ENCODE data around the gene LOXL4. TPM values are rescaled to one million over a fixed set of nuclear protein-coding genes. Genes with fewer than 3 reads are reported as not detected.

Gene LOXL4
- total and polyA plus RNA-seq, 8 donors = 0.29 to 23.7 (median 1.7) TPM

DNA sequence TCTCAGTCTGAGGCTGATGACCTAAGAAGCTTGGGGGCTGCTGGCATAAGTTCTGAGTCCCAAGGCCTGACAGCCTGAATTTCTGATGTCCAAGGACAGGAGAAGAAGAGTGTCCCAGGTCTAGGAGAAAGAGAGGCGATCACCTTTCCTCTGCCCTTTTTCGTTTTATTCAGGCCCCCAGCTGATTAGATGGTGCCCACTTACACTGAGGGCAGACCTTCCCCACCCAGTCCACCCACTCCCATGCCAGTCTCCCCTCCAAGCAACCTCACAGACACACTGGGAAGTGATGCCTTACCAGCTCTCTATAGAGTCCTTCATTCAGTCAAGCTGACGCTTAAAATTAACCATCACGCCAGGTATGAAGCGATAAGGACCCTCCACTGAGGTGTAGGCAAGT, 19.3 kb upstream of the LOXL4 start:
- TF ChIP-seq, protein P1, sequence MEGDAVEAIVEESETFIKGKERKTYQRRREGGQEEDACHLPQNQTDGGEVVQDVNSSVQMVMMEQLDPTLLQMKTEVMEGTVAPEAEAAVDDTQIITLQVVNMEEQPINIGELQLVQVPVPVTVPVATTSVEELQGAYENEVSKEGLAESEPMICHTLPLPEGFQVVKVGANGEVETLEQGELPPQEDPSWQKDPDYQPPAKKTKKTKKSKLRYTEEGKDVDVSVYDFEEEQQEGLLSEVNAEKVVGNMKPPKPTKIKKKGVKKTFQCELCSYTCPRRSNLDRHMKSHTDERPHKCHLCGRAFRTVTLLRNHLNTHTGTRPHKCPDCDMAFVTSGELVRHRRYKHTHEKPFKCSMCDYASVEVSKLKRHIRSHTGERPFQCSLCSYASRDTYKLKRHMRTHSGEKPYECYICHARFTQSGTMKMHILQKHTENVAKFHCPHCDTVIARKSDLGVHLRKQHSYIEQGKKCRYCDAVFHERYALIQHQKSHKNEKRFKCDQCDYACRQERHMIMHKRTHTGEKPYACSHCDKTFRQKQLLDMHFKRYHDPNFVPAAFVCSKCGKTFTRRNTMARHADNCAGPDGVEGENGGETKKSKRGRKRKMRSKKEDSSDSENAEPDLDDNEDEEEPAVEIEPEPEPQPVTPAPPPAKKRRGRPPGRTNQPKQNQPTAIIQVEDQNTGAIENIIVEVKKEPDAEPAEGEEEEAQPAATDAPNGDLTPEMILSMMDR (IDR thresholded peaks at IDR 0.05) = no peak
- TF ChIP-seq POLR2A (IDR thresholded peaks at IDR 0.05) = no peak
- 88 to 98% (median 91%) methylated on average over 5 of the region's 5 CpGs for WGBS, 5 donors
- DNase-seq = no peak
- H3K9me3 ChIP-seq = no peaks in the 10 kb centered on the region
- no peaks in the 10 kb centered on the region for H3K27me3 ChIP-seq
- H3K4me3 ChIP-seq = no peak overlapping the region
- intact Hi-C loops (cut with DNase I; ENCODE audit: low total_unique reads) = no loop called here
- no peaks in the 10 kb centered on the region for H3K36me3 ChIP-seq
- H3K4me1 ChIP-seq = no peaks in the 10 kb centered on the region
- no peak overlapping the region for H3K27ac ChIP-seq

DNA sequence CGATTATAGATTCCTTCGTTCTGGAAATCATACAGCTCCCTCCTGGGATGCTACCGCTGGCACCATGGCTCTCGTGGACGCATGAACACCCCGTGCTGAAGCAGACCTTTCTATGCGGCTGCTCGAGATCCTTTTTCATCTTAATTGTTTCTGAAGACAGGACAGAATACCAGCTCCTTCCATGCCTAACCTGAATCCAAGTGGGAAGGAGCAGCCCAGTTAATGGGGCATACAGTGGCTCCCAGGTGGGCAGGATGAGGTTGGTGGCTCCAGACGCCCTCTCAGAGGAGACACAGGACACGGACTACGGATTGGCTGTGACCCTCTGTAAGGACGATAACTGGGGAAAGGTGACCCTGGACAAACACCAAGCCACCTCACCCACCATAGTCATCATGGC, 18.4 kb upstream of the LOXL4 start:
- 88 to 95% (median 90%) methylated on average over 12 of the region's 12 CpGs for WGBS, 5 donors
- no peaks in the 10 kb centered on the region for H3K4me1 ChIP-seq
- intact Hi-C loops (cut with DNase I; ENCODE audit: low total_unique reads) = no loop called here
- no peaks in the 10 kb centered on the region for H3K9me3 ChIP-seq
- H3K36me3 ChIP-seq = no peaks in the 10 kb centered on the region
- no peak overlapping the region for H3K4me3 ChIP-seq
- H3K27ac ChIP-seq = no peak overlapping the region
- no peak for DNase-seq
- peaks cover 0 to 3% (median 0%) of the 10 kb centered on the region in 3 donors for H3K27me3 ChIP-seq
- TF ChIP-seq POLR2A (IDR thresholded peaks at IDR 0.05) (no peak), EP300 (IDR thresholded peaks at IDR 0.05) (no peak), POLR2AphosphoS5 (IDR thresholded peaks at IDR 0.05) (no peak)
- TF ChIP-seq, protein P1 (IDR thresholded peaks at IDR 0.05) = no peak

DNA sequence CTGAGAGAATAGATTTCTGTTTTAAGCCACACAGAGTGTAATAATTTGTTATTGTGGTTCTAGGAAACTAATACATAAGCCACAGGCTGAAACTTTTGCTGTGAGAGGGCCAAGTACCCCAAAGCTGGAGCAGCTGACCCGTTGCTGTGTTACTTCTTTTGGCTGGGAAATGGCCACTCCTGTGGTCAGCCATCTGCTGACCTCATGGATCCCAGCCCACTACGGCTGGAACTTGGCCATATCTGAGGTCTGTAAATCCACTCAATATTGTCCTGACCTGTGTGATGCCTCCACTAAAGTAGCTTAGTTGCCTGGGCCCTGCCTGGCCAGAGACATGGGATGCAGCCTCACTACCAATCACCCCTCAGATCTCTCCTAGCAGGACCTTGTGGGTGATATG, 17.4 kb upstream of the LOXL4 start:
- intact Hi-C loops (cut with DNase I; ENCODE audit: low total_unique reads) = no loop called here
- no peak overlapping the region for H3K4me3 ChIP-seq
- no peak for DNase-seq
- no peaks in the 10 kb centered on the region for H3K9me3 ChIP-seq
- H3K27ac ChIP-seq = no peak overlapping the region
- no peaks in the 10 kb centered on the region for H3K36me3 ChIP-seq
- H3K27me3 ChIP-seq = peaks cover 0 to 3% (median 0%) of the 10 kb centered on the region in 3 donors
- 47 to 72% (median 68%) methylated on average over 2 of the region's 2 CpGs for WGBS, 5 donors
- no peaks in the 10 kb centered on the region for H3K4me1 ChIP-seq
- TF ChIP-seq, protein P1 (IDR thresholded peaks at IDR 0.05) = no peak
- no peak for TF ChIP-seq POLR2A (IDR thresholded peaks at IDR 0.05)

DNA sequence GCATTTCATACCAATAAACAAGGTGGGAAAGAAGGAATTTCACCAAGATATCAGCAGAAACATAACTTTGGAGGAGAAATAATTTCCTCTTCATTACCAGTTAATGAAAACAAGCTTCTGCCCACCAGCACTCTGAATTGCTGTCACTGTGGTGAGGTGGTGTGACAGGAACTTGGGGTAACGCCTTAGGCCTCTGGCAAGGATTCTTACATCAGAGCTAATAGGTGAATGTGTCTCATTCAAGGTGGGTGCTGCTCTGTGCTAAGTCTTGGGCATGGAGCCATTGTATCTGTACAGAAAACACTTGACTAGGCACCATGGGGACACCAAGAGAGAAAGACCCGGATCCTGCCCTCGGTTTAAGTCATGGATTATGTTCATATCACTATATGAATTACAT, 8.3 kb upstream of the LOXL4 start:
- DNase-seq = no peak
- Histone ChIP-seq H3K9me3 (no peaks in the 10 kb centered on the region), H3K27me3 (peaks cover 0 to 4% (median 0%) of the 10 kb centered on the region in 3 donors), H3K36me3 (no peaks in the 10 kb centered on the region), H3K4me3 (no peak overlapping the region), H3K27ac (no peak overlapping the region), H3K4me1 (no peaks in the 10 kb centered on the region)
- WGBS, 5 donors = 78 to 95% (median 88%) methylated on average over 3 of the region's 3 CpGs
- TF ChIP-seq, protein P1 (IDR thresholded peaks at IDR 0.05) = no peak
- TF ChIP-seq POLR2AphosphoS5 (IDR thresholded peaks at IDR 0.05) (no peak), POLR2A (IDR thresholded peaks at IDR 0.05) (no peak), EP300 (IDR thresholded peaks at IDR 0.05) (no peak)
- intact Hi-C loops (cut with DNase I; ENCODE audit: low total_unique reads) = no loop called here

All from stomach (tissue), 9 donors.